ENCODE measurements around the gene PDE3A.

PDE3A gene

DNA sequence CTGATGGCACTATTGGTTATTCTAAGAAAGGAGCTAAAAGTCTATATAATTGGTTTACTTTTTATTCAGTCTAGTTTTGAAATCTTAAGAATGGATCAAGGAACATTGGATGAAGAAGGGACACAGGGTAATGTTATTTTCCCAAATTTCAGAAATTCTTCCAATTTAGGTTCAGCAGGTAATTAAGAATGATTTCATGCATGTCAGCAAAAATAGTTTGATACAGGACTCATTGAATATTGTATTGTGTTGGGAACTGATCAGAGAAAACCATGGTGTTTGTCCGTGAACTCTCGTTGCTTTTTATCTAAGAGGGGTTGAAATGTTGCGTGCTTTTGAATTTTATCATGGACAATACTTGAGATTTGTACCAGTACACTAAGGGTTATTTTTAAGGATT, 58.6 kb downstream of the PDE3A start:
- DNase-seq, result no peak

DNA sequence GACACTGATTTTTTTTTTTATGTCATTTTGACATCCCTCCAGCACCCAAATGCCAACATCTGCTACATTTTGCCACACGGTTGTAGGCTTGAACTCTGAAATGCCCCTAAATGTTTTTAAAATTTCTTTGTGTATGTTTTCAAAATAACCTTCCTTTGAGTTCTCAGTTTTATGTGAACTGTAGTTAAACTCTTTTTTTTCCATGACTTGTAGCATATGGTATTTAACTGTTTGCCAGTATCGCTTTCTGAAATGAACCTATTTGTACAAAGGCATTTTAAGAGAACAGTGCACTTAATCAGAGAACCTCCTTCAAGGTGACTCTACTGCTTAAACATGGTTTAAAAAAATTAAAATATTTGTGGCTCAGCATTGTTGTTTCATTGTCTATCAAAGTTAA, 61.5 kb downstream of the PDE3A start:
- DNase-seq, result no peak

DNA sequence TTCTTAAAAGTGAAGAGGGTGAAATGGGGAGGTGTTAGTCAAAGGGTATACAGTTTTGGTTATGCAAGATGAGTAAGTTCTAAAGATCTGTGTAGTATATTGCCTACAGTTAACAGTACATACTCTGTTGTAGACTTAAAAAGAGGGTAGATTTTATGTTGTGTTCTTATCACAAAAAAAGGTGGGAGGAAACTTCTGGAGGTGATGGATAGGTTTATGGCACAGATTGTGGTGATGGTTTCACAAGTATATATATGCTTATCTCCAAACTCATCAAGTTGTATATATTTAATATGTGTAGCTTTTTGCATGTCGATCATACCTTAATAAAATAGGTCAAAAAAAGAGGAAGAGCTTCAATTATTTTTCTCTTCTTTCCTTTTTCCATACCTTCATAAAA, 64.0 kb downstream of the PDE3A start:
- no peak for DNase-seq

DNA sequence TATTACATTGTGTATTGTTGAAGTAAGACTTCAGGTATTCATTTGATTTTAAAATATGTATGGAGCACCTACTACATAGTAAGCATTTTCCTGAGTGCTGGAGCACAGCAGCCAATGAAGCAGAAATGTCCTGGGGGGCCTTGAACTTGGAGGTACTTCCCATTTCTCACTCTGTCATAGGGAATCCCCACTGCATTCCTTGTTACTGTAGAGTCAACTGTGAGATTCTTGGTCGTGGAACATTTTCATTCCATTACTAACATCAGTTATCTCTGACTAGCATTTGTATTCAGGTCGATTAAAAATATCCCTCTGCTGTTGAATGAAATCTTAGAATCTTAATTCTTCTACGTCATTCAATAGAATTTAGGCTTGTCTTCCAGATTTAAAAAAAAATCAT, 66.7 kb downstream of the PDE3A start:
- no peak for DNase-seq

DNA sequence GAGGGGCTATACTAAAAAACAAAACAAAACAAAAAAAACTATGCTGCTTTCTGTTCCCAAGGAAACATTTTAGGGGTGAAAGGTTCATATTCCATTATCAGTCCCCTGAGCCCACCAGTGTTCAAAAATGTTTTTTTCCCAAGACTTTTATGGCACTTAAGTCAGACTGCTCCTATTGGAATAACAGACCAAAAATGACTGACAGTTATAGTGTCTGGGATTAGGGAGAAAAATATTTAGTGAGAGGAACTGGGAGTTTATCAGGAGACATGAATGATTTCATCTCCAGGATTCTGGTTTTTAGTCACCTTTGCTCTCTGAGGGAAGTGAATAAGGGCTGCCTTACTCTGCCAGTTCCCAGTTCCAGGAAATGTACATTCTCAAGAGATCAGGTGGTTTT, 68.0 kb downstream of the PDE3A start:
- no peak for DNase-seq

DNA sequence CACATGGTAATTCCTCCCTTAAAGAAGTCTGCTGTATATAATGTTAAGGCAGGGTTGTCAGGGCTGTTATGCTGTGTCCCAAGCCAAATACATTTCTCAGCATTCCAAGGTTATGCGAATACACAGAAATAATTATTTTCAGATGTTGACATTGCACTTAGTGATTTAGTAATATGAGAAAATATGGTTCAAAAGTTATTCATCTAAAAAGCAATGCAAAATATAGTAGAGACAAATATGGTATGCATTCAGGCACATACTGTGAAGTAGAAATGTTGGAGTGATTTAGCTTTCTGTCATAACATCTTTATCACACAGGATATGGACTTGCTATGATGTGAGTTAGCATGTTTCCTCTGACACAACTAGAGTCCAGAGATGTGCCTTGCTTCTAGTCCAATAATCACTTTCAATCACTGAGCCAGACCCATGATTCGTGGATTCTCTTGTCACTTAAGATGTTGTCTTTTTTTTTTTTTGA, 70.0 kb downstream of the PDE3A start:
- no peak for DNase-seq

DNA sequence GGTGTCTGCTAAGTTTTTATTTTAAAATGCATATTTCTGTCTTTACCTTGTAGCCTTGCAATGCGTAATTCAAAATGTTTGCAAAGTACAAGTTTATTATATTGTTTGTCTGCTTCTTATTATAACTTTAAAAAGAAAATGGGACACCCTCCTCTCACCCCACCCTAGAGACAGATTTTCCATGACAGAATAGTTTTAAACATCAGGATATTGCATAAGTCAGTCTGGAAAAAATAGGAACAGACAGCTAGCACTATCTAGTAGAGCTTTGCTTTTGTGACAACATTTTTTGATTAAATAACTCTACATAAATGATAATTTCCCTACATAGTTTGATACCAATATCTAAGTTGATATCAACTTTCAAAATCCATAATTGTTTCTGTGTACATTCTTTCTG, 71.3 kb downstream of the PDE3A start:
- no peak for DNase-seq

DNA sequence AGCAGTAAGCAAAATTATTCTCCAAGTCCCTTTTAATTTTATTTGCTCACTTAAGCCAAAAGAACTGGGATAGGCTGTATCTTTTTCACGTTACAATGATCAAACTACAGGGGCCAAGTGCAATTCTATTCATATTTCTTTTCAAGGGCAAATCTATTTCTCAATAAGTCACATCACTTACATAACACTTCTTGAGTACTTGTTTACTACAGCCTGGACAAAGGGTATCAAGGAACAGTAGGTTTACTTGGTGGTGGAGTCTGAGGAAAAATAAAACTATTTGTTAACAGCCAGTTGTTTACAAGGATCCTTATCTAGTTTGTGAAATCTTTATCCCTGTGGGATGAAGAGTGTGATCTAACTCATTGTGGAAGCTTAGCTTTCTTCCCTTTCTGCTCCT, 72.1 kb downstream of the PDE3A start:
- no peak for DNase-seq

DNA sequence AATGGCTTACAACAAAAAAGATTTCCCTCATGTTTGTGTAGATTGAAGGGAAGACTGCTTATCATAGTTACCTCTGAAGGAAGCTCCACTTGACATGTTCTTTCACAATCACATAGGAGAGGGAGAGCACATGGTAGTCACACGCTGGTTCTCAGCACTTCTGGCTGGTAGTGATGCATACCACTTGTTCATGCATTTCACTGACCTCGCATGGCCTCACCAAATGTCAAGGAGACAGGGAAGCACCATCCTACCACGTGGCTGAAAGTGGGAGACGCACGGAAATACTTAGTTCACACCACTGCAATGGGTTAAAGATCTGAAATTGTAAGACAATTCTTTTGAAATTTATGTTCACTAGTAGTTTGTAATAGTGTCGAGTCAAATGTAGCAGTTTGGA, 74.0 kb downstream of the PDE3A start:
- no peak for DNase-seq

DNA sequence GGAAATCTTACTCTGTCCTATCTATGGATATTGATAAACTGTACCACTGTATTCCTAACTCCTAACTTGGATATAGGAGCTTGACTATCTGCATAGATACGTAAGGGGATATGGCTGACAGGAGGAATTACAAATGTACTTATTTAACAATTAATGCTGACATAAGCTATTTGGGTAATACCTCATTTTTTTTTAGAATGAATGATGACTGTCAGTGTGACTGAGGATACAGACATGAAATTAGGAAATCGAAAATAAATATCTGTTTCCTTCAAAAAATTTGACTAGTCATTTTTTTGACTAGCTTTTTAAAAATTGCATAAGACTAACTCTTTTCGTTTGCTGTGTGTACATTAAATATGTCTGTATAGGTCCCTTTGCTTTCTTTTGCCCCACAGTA, 74.9 kb downstream of the PDE3A start:
- no peak for DNase-seq

DNA sequence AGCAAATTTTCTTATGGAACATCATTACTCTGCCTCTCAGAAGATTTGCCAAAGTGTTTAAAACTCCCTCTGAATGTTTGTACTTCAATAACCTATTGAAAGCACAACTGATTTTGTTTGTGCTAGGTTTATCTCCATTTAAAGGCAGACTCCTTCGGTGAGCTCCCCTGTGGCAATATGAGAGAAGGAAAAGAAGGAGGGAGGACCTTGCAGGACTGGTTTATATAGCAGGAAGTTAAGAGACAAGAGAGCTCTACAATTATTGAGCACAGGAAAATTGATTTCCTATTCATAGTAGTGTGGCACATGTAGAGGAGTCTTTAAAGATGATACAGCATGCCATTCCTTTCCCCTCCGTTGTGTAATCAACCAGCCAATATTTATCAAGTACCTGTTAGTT, 75.5 kb downstream of the PDE3A start:
- DNase-seq, result no peak

DNA sequence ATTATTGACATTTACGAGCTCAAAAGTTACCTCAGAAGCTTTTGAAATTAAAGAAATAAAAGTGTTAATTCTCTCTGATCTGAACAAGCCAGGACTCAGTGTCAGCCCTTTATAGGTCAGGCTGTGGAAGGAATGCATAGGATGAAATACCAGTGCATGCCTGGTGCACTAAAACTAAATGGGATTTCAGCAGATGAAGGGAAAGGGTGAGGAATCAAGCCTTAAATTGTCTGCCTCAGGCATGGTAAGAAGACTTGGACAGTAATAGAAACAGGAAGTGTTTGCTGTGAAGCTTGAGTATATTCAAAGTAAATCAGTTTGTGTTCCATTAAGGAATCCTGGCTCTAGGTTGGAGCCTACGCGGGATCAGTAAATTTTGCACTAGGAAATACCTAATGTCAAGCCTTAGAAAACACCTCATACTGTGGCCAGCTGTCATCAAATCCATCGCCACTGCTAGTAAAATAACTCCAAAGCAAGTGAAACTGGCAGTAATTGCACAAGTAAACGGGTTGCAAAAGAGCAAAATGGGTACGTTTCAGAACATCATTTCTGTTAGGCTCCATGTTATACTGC, 76.3 kb downstream of the PDE3A start:
- no peak for DNase-seq

DNA sequence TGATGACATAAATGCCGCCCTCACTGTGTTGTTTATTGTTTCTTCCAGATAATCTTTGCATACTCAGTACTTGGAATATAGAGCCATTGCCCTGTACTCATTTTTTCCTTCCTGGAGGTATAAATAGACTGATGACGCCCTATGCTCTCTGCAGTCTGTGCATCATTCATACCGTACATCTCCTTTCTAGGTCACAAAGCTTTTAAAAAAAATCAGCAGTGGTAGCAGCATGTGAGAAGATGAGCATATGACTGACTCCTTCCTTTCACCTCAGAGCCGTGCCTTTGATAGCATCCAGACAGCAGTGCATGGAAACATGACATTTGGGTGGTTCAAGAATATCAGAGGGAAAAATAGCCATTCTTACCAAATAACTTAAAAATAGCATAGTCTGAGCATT, 77.3 kb downstream of the PDE3A start:
- no peak for DNase-seq

DNA sequence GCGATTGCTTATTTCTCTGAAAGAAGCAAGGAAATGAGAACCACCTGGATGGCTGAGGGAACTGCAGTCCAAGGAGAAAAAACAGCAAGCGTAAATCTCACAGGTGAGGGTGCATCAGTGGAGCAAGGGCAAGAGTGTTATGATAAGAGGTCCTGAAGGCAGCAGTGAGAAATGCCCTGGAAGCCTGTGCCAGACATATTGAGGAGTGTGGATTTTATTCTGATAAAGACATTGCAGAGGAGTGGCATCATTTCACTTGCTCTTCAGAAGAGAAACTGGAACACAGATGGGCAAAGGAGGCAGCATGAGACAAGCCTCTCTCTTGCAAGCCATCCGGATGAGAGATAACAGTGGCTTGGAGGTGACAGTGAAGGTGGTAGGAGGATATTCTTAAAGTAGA, 78.5 kb downstream of the PDE3A start:
- no peak for DNase-seq

DNA sequence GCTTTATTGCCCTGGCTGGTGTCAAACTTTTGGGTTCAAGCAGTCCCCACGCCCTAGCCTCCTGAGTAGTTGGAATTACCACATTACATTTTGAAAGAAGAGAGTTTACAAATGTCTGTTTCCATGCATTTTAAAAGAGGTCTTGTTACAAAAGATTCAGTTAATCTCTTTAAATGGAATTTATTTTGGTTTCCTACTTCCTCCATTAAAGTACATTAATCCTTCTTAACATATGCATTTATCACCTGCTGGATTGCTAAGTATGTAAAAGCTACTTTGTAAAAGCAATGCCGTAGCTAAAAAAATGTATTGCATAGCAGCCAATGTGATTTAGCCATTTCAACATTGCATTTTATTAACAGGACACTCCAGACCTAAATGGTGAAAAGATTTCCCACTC, 80.4 kb downstream of the PDE3A start:
- DNase-seq, result no peak

DNA sequence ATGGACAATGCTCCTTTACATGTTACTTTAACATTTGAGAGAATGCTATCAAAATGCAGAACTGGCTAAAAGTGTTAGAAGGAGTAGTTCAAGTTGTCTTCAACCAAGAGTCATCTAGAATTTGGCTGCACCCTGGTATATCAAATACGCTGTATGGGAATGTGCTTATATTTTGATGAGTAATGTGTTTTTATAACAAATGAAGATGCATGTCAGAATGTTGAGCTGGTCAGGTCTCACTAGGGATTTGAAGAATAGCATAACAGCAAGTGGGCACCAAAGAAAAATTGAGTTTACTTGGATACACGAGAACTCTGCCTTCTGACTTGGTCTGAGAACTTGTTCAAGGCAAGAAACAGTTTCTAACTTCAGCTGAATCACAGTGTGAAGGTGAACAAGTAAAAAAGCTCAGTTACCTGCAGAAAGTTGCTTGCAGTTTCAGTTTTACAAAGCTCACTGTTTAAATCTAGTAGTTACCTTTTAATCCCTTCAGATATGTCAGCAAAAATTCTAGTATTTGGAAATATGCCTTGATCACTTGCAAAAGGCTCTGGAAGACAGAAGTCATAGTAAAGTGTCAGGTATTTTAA, 82.3 kb downstream of the PDE3A start:
- DNase-seq, result no peak

DNA sequence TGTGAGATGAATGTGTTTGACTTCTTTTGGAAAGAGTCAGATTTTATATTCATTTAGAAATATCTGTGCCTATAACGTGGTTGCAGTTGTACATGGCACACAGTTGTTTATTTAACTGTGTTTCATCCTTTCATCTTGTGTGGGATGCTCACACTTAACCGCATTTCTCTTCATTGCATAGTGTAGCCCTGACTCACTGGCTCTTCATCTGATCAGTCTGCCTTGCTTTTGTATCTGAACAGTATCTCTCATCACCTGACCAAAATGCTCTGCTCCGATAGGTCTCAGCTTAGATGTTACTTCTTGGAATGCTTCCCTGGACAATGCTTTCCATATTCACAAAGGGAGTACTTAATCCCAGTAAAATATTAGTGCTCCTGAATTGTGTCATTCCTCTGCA, 83.4 kb downstream of the PDE3A start:
- DNase-seq, result no peak

DNA sequence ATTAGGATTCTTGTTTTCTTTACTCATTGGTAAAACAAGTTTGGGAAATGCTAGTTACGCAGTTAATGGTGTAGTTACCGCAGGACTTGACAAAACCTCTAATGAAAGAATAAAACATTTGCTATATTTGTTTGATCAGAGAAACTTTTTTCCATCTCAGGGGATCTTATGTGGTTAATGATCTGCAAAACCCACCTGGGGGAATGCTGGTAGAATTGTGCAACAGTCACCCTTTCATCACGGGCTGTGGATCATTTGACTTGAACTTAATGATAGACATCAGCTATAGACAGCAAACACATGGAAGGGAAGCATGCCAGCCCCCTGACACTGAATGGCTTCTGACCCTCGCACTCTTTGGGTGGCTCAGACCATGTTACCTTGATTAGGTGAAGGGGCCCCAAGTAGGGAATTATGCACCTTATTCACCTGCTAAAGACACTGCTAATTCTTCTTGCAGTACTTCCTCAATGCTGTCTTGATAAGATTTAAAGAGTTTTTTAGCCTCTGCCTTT, 84.2 kb downstream of the PDE3A start:
- DNase-seq, result no peak

DNA sequence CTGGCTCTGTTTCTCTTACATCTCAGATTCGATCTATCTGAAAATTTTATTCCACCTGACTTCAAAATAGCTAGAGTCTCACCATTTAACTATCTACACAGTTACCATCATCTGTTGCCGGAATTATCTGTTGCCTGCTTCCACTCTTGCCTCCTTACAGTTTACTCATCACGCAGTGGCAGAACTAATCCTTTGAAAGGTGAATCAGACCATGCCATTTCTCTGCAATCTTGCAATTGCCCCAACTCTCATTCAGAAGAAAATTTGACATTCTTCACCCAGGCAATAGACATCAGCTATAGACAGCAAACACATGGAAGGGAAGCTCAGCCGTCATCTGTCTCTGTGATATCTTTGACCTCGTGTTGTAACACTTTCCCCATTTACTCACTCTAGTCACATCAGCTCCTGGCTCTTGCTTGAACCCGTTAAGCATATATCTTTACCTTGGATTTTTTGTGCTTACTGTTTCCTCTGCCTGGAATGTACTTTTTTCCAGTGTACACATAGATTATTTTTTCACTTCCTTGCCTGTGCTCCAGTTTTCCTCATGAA, 85.5 kb downstream of the PDE3A start:
- DNase-seq, result no peak

DNA sequence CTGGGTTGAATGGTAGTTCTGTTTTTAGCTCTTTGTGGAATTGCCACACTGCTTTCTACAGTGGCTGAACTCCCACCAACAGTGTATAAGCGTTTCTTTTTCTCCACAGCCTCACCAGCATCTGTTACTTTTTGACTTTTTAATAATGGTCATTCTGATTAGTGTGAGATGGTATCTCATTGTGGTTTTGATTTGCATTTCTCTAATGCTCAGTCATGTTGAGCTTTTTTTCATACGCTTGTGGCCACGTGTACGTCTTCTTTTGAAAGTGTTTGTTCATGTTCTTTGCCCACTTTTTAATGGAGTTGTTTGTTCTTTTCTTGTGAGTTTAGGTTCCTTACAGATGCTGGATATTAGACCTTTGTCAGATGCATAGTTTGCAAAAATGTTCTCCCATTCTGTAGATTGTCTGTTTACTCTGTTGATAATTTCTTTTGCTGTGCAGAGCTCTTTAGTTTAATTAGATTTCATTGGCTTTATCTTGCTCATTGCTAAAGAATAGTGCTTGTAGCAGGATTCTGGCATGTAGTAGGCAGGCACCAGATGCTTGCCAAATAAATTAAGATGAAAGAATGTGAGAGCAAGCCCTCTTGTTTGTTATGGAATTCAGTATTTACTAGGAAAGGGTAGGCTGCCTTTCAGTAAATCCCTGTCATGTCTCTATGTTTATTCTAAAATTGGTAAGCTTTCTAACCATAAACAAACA, 86.8 kb downstream of the PDE3A start:
- no peak for DNase-seq

DNA sequence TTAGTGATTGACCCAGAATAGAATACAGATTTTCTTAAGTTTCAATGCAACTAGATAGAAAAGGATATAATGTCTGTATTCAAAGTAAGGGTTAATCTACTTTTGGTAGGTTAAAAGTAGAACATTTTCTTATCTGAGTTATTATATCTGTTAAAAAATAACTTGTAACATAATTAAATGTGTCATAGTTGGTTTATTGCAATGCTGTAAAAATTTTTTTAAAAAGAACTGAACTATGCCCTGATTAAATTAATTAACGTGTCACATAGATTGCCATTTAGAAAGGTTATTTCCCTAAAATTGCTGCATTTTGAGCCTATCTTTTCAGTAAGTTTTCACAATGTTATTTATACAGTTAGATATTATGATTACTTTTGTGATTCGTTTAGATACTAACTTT, 89.2 kb downstream of the PDE3A start:
- no peak for DNase-seq

DNA sequence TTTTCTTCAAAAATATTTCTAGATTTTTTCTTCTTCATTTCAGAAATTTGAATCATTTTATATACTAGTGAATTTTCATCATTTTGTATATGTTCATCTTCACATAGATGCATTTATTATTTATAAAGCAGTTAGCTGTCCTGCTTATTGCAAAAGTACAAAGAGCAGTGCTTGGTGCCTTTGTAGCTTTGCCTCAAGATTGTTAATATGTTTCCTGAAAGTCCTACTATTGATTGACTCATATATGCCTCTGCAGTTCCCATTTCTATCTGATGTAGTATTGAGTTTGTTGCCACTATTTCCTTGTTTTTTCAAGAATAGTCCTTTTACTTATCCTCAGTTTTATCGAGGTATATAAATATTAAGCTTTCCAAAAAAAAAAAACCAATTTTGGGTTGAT, 89.7 kb downstream of the PDE3A start:
- DNase-seq, result no peak

DNA sequence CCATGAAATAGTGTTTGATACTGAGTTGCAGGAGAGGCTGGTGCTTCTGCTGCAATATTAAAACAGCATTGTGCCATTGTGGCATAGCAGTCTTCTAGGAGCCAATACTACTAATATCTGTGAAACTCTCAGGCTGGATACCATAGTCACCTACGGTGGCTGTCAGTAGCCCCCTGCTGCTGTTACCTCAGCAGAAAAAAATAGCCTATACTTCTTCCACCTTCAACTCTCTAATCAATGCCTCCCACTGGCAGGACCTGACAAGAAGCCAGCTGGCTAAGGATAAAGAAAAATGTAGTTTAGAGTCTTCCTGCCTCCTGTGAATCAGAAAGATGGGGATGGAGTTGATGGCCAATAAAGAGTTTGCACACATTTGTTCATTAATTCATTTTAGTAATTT, 91.6 kb downstream of the PDE3A start:
- DNase-seq, result no peak

DNA sequence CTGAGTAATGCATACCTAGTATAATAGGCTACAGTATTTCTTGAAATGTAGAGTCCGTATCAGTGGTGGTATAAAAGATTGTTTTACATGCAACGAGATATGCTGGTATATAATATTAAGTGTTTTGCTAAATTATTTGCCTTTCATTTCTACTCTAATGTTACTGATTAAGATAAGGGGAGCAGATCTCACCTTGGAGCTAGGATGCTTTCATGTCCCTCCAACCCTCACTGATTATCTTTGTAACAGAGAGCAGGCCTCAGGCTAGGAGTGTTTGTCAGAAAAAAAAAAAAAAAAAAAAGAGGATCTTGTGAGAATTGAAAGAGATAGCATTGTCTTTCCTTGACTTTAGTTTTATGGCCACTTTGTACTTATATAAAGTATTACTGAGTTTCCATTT, 92.6 kb downstream of the PDE3A start:
- no peak for DNase-seq

Measured in GF-D8 (cell line).